ENCODE data around the gene LAMA1. TPM values are rescaled to one million over a fixed set of nuclear protein-coding genes. Genes with fewer than 3 reads are reported as not detected.

LAMA1 gene
- total RNA-seq, 1 experiment from 2014 or later = 129 TPM

- intact Hi-C loops (cut with micrococcal nuclease; ENCODE audit: unreplicated experiment) = loop anchor here (1.0 kb wide), 1 partner anchor 8 kb away; no protein-coding TSS in a partner anchor
- H3K4me1 Mint-ChIP-seq (ENCODE audit: low read depth, unreplicated experiment) = peaks cover 58% of the 10 kb centered on the region
- no TSS peak for BruUV-seq (replicated peaks)
- no peak overlapping the region for H3K4me3 ChIP-seq (ENCODE audit: low read depth, low read length)
- DNase-seq = peak in 1 of 2 experiments; percentile 50
- peaks cover 6% of the 10 kb centered on the region for H3K36me3 Mint-ChIP-seq (ENCODE audit: insufficient read depth, unreplicated experiment)
- no peaks in the 10 kb centered on the region for H3K36me3 ChIP-seq (ENCODE audit: control insufficient read depth, insufficient read depth, low read length)
- H3K27me3 Mint-ChIP-seq (ENCODE audit: insufficient read depth, unreplicated experiment) = no peaks in the 10 kb centered on the region
- POLR2A ChIA-PET = interaction anchor here (0.6 kb wide), 1 partner anchor 238 kb away, joined by 3 read pairs; no protein-coding TSS in a partner anchor
- CTCF ChIA-PET = interaction anchor here (0.6 to 1.5 kb wide), 4 partner anchors 13 to 55 kb away, joined by 3 to 9 read pairs (median 4); no protein-coding TSS in a partner anchor
- peak overlapping the region; percentile 7 for H3K27ac Mint-ChIP-seq (ENCODE audit: unreplicated experiment)
- no peaks in the 10 kb centered on the region for H3K27me3 ChIP-seq (replicated peaks; ENCODE audit: control insufficient read depth, insufficient read depth, low read length)
- no peaks in the 10 kb centered on the region for H3K9me3 Mint-ChIP-seq (ENCODE audit: unreplicated experiment)
- H3K4me1 ChIP-seq = peaks cover 76% of the 10 kb centered on the region
- H3K9me3 ChIP-seq = no peaks in the 10 kb centered on the region
- H3K4me3 Mint-ChIP-seq (ENCODE audit: unreplicated experiment) = no peak overlapping the region
- TF ChIP-seq, protein P1, sequence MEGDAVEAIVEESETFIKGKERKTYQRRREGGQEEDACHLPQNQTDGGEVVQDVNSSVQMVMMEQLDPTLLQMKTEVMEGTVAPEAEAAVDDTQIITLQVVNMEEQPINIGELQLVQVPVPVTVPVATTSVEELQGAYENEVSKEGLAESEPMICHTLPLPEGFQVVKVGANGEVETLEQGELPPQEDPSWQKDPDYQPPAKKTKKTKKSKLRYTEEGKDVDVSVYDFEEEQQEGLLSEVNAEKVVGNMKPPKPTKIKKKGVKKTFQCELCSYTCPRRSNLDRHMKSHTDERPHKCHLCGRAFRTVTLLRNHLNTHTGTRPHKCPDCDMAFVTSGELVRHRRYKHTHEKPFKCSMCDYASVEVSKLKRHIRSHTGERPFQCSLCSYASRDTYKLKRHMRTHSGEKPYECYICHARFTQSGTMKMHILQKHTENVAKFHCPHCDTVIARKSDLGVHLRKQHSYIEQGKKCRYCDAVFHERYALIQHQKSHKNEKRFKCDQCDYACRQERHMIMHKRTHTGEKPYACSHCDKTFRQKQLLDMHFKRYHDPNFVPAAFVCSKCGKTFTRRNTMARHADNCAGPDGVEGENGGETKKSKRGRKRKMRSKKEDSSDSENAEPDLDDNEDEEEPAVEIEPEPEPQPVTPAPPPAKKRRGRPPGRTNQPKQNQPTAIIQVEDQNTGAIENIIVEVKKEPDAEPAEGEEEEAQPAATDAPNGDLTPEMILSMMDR (IDR thresholded peaks at IDR 0.05; ENCODE audit: insufficient read depth in 1 of 2, low read depth in 1 of 2, low read length in 1 of 2, severe bottlenecking in 1 of 2, unreplicated experiment in 1 of 2) = peak; percentile 28 to 47
Observed at GRCh38 chr18:7164323-7165004, 46.9 kb upstream of the LAMA1 start.

- H3K4me1 Mint-ChIP-seq (ENCODE audit: low read depth, unreplicated experiment) = peaks cover 41% of the 10 kb centered on the region
- ChIA-PET CTCF (interaction anchor here (0.6 to 2.2 kb wide), 13 partner anchors 8 to 576 kb away, joined by 3 to 18 read pairs (median 5); no protein-coding TSS in a partner anchor), POLR2A (interaction anchor here (0.6 to 2.2 kb wide), 7 partner anchors 10 to 247 kb away, joined by 3 to 15 read pairs (median 4); no protein-coding TSS in a partner anchor)
- Histone ChIP-seq H3K27me3 (replicated peaks; ENCODE audit: control insufficient read depth, insufficient read depth, low read length) (no peaks in the 10 kb centered on the region), H3K4me1 (peaks cover 60% of the 10 kb centered on the region), H3K4me3 (ENCODE audit: low read depth, low read length) (peak overlapping the region; percentile 18; the same call in 1 of the 2 replicates), H3K9me3 (no peaks in the 10 kb centered on the region), H3K36me3 (ENCODE audit: control insufficient read depth, insufficient read depth, low read length) (no peaks in the 10 kb centered on the region)
- DNase-seq = peak; percentile 78 to 87
- intact Hi-C loops (cut with micrococcal nuclease; ENCODE audit: unreplicated experiment) = loop anchor here (1.0 to 5.0 kb wide), 7 partner anchors 15 to 596 kb away; no protein-coding TSS in a partner anchor
- BruUV-seq (replicated peaks) = no TSS peak
- no peaks in the 10 kb centered on the region for H3K27me3 Mint-ChIP-seq (ENCODE audit: insufficient read depth, unreplicated experiment)
- peak overlapping the region; percentile 77 for H3K27ac Mint-ChIP-seq (ENCODE audit: unreplicated experiment)
- H3K36me3 Mint-ChIP-seq (ENCODE audit: insufficient read depth, unreplicated experiment) = peaks cover 5% of the 10 kb centered on the region
- peak overlapping the region; percentile 67 for H3K4me3 Mint-ChIP-seq (ENCODE audit: unreplicated experiment)
- TF ChIP-seq, protein P1 (IDR thresholded peaks at IDR 0.05; ENCODE audit: insufficient read depth in 1 of 2, low read depth in 1 of 2, low read length in 1 of 2, severe bottlenecking in 1 of 2, unreplicated experiment in 1 of 2) = no peak
- no peaks in the 10 kb centered on the region for H3K9me3 Mint-ChIP-seq (ENCODE audit: unreplicated experiment)
Observed at GRCh38 chr18:7158216-7158615, 40.6 kb upstream of the LAMA1 start.

- Histone ChIP-seq H3K27me3 (replicated peaks; ENCODE audit: control insufficient read depth, insufficient read depth, low read length) (no peaks in the 10 kb centered on the region), H3K4me1 (peaks cover 59% of the 10 kb centered on the region), H3K36me3 (ENCODE audit: control insufficient read depth, insufficient read depth, low read length) (no peaks in the 10 kb centered on the region), H3K4me3 (ENCODE audit: low read depth, low read length) (no peak overlapping the region), H3K9me3 (no peaks in the 10 kb centered on the region)
- peaks cover 41% of the 10 kb centered on the region for H3K4me1 Mint-ChIP-seq (ENCODE audit: low read depth, unreplicated experiment)
- ChIA-PET POLR2A (interaction anchor here (0.6 to 2.2 kb wide), 9 partner anchors 10 to 409 kb away, joined by 3 to 15 read pairs (median 4); no protein-coding TSS in a partner anchor), CTCF (interaction anchor here (0.8 to 2.2 kb wide), 12 partner anchors 9 to 272 kb away, joined by 3 to 18 read pairs (median 5); no protein-coding TSS in a partner anchor)
- peak; percentile 92 to 94 for DNase-seq
- H3K9me3 Mint-ChIP-seq (ENCODE audit: unreplicated experiment) = no peaks in the 10 kb centered on the region
- TF ChIP-seq, protein P1 (IDR thresholded peaks at IDR 0.05; ENCODE audit: insufficient read depth in 1 of 2, low read depth in 1 of 2, low read length in 1 of 2, severe bottlenecking in 1 of 2, unreplicated experiment in 1 of 2) = no peak
- no TSS peak for BruUV-seq (replicated peaks)
- peak overlapping the region; percentile 67 for H3K4me3 Mint-ChIP-seq (ENCODE audit: unreplicated experiment)
- intact Hi-C loops (cut with micrococcal nuclease; ENCODE audit: unreplicated experiment) = loop anchor here (1.0 to 5.0 kb wide), 7 partner anchors 15 to 595 kb away; no protein-coding TSS in a partner anchor
- H3K36me3 Mint-ChIP-seq (ENCODE audit: insufficient read depth, unreplicated experiment) = peaks cover 5% of the 10 kb centered on the region
- no peaks in the 10 kb centered on the region for H3K27me3 Mint-ChIP-seq (ENCODE audit: insufficient read depth, unreplicated experiment)
- H3K27ac Mint-ChIP-seq (ENCODE audit: unreplicated experiment) = peak overlapping the region; percentile 77
Observed at GRCh38 chr18:7157760-7158159, 40.2 kb upstream of the LAMA1 start.

All from Caco-2 (cell line).